Right renal pelvis (tissue), 4 donors: ENCODE measurements around the gene ANXA2R. TPM values are rescaled to one million over a fixed set of nuclear protein-coding genes. Genes with fewer than 3 reads are reported as not detected.
"Not testable (repeated sequence)": the region's sequence is repeated elsewhere in the genome, so short reads cannot be mapped to it uniquely, and the experiment has no call there.

Experiments used
- DNase-seq, 4 donors: peaks; one replicate each; pipeline ENCODE4 v3.0.0-alpha.2; 2013; ENCODE audit warnings: low read depth in 4 of 4, low spot score in 3 of 4, missing footprints in 1 of 4
- polyA plus RNA-seq, 4 donors: library from polyadenylated mRNA; unstranded; fragments of 120-200 nt; gene quantifications; one replicate each; pipeline ENCODE4 v1.2.1, GENCODE V29; 2013; ENCODE audit not compliant: insufficient read length in 4 of 4

ANXA2R gene
- polyA plus RNA-seq, 4 donors: 1.0 to 1.3 (median 1.3) TPM

DNA sequence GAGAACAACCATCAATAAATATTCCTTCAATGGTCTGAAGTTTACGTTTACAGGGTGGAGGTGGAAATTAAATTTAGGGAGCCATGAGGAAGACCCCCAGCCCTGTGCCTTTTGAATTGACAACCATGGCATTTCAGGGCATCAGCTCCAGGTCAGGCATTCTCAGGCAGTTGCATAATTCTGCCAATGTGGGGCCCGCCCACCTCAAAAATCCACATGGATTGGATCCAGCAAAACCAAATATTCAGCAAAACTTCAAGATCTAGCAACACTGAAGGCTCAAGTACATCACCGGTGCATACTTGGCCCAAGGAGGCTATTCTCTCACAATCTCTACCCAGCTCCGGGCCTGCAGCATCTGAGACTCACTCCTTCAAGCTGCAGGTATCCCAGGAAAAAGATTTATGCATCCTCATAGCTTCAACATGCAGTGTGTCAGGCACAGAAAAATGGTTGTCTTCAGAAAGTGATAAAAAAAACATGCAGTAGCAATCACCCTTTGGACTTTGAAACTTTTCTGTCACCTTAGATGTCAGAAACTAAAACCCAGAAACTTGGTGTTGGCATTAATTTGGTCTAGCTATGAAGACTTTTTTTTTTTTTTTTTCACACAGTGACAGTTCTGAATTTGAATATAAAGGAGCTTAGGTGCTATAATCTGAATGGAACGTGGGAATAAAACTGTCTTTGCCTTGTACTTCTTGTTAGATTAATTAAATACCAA, 21.4 kb upstream of the ANXA2R start:
- no peak for DNase-seq

DNA sequence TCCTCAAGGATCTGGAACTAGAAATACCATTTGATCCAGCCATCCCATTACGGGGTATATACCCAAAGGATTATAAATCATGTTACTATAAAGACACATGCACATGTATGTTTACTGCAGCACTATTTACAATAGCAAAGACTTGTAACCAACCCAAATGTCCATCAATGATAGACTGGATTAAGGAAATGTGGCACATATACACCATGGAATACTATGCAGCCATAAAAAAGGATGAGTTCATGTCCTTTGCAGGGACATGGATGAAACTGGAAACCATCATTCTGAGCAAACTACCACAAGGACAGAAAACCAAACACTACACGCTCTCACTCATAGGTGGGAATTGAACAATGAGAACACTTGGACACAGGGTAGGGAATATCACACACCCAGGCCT, 19.9 kb upstream of the ANXA2R start:
- DNase-seq: not testable (repeated sequence)

DNA sequence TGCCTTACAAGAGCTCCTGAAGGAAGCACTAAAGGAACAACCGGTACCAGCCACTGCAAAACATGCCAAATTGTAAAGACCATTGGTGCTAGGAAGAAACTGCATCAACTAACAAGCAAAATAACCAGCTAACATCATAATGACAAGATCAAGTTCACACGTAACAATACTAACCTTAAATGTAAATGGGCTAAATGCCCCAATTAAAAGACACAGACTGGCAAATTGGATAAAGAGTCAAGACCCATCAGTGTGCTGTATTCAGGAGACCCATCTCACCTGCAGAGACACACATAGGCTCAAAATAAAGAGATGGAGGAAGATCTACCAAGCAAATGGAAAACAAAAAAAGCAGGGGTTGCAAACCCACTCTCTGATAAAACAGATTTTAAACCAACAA, 15.0 kb upstream of the ANXA2R start:
- not testable (repeated sequence) for DNase-seq

DNA sequence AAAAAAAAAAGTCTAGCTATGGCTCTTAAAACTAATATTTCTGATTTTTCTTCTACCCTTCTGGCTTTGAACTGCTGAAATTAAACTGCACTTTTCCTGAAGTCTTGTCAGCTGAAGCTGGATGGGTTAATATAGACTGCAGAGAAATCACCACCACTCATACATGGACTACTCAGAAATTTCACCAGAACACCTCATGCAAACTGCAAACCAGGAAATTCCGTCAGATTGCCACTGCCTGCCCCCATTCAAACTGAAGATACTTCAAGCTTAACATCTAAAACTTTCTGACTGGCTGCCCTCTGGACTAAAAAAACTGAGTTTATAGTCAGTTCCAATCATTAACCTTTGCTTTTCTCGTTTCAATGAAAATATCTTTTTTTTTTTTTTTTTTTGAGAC, 11.6 kb upstream of the ANXA2R start:
- DNase-seq: no peak

DNA sequence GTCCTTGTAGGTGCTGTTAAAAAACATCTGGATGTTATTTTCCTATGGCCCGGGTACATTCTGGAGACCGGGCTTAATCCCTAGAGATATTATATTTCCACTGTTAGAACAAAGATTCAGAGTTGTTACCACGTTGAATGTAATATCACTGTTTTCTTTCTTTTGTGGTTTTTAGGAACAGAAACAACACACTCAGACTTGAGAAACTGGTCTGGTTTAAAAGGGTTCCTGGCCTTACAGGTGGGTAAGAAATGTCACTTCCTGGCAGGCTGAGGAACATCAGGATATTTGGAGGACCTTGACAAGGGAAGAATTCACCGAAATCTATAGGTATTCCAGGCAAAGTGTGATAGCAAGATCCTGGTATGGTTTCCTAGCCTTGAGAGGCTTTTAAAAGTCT, 10.3 kb upstream of the ANXA2R start:
- DNase-seq: no peak

DNA sequence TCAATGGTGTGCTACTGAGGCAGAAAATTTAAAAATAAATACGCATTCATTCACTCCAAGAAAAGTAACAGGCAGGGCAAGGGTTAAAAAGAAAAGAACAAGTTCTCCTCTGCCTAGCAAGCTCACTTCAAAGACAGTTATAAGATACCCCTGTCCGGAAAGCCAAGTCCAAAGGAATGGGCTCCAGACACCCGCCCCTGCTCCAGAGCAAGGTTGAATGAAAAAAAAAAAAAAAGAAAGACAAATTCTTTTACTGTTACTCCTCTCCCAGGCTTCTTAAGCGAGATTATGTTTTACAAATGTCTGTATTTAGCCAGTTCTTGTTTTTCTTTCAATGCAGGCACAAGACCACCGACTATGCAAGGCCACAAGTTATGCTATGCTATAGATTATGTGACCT, 9.1 kb upstream of the ANXA2R start:
- DNase-seq: no peak

DNA sequence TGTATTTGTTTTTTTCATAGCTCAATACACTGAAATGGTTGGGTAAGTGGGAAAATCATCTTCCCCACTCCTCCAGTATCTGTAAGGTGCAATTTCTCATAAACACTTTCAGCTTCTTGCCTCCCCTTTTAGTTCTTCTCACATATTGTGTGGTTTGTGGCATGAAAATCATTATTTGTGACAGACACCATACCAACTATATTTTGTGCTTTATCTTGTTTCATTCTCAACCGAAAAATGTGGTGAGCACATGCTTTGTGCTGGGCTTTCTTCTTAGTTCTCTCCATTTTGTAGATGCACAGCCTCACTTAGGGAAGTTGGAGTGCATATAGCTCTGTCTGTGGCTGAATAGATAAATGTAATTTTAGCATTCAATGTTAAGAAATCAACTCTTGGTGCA, 6.4 kb upstream of the ANXA2R start:
- no peak for DNase-seq

DNA sequence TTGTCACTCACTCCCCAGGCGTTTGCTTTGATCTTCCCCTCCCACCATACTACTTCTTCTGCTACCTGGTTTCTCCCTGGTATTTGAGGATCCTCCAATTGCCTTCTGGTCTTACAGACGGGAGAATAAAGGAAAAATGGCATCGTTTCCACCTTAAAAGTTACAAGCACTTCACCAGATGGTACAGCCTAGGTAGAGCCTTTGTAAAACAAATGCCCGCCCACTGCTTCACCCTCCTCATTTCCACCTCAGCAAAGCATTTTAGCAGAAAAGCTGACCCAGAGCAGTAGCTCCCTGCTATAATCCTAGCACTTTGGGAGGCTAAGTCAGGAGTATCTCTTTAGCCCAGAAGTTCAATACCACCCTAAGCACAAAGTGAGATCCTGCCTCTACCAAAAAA, 5.1 kb upstream of the ANXA2R start:
- no peak for DNase-seq

DNA sequence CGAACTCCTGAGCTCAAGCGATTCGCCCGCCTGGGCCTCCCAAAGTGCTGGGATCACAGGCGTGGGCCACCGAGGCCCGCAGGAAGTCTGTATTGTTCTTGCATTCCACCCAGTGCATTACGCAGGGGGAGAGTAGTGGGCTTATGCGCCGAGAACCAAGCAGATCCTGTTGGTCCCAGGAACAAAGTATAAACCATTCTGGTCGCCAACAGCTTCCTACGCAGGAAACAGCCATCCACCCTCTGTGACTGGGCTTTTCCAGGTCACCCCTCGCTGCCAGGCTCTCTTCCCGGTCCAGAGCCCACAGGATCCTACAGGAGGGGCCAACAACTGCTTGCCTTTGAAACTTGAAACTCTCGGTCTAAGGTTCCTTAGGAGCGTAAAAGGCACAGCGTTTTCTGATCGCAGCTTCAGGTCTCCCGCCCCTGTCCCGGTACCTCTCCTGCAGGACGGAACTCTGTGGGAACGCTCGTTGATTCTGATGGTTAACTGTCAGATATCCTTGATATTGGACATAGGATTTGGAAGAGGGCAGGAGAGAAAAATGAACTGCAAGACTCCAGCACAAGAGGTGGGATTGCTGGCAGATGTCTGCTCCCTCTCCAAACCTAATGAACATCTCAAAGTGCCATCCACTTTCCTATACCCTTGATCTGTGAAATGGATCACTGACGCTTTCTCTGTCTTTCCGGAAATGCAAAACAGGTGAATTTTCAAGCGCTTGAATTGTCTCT, 4.2 kb upstream of the ANXA2R start:
- no peak for DNase-seq

DNA sequence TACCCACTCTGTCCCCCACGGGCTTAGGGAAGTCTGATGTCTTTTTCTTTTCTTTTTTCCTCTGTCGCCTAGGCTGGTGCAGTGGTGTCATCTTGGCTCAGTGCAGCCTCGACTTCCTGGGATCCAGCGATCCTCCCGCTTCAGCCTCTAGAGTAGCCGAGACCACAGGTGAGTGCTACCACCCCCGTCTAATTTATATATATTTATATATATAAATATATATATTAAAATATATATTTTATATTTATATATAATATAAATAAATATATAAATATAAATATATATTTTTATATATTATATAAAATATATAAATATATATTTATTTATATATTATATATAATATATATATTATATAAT, 3.3 kb upstream of the ANXA2R start:
- no peak for DNase-seq

DNA sequence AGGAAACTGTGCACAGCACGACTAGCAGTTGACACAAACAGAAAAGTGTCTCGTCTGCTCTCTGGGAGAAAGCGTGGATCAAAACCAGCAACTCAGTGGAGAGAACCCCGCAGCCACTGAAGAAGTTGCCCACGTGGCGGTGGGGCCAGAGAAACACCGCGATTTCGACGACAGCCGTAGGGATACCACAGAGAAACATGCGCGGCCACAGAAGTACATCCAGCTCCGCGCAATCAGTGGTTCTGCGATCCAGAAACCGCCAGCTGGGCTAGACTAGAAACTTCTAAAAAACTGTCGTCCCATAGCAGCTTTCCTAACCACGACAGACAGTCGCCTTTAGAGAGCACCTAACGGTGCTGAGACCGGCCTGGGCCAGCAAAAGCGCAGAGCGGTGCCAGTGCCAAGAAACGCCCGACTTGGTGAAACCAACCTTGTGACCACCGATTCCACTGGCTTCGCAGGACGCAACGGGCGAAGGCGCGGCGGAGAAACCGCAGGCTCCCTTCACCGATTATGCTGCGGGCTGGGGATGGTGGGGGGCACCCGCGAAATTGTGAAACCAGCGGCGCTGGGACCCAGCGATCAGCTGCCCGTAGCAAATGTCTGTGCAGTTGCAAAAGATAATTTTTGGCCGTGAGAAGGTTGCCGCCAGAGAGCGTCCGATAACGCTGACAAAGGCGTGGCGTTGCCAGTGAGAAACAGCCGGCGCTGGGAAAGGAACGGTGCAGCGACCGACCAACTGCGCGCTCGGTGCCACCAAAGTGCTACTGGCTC, 2.7 kb upstream of the ANXA2R start:
- peak in 1 of 4 donors; percentile 41 for DNase-seq

DNA sequence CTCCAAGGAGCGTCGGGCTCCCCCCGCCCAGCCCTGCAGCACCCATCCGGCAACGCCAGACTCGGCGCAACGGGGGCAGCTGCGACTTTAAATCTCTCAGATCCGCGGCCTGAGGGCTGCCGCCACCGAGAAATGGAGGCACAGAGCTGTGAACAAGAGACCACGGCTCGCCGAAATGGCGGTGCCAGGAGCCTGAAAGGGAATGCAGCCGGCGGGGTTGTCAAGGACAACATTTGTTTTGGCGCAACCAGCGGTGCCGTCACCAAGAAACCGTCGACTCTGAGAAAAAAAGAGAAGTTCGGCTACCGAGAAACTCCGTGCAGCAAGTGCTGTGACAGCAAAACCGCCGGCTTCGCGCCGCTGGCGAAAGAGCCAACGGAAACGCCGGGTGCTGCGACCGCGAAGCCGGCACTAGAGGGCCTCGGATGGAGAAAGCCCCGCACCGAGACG, 2.1 kb upstream of the ANXA2R start:
- peak in 1 of 4 donors; percentile 65 for DNase-seq

DNA sequence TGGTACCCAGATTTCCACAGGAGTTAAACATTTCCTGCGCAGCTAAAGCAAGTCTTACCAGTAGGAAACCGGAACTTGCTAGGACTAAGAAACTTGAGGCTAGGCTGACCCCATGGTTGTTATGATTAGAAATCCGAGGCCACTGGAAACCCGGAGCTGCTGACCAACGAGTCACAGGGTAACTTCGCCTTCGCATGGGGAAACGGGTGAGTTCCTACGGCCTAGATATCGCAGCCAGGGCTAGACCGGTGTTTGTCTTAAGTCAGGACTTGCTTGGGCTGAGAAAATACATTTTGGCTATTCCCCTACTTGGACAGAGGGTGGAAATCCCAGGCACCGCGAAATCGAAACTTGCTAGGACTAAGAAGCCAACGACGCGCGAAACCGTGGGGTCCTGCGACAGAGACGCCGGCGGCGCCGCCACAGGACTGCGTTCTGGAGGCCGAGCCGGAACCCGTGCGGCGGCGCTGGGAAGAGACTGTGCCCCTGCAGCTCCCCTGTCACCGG, 1.6 kb upstream of the ANXA2R start:
- no peak for DNase-seq

DNA sequence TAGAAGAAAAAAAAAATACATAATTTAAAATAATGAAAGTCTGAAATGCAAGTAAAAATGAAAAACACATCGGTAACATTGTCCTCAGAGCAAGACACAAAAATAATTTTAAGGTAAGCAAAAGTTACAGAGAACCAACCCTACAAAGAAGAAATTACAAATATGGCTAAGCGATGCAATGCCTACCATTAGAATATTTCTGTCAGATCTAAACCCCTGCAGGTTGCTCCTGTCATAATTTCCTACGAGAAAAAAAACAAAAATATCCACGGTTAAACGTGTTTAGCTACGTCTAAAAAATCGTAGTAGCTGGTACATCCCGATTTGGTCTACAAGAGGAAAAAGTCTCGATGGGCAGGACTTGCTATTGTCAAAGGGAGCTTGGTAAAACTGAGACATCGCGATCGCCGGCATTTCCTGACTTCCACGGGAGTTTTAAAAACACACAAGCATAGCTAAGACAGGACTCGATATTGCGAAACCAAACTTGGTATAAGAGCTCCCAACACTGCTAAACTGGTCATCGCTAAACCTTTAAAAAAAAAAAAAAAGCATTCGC, 1.1 kb upstream of the ANXA2R start:
- no peak for DNase-seq

DNA sequence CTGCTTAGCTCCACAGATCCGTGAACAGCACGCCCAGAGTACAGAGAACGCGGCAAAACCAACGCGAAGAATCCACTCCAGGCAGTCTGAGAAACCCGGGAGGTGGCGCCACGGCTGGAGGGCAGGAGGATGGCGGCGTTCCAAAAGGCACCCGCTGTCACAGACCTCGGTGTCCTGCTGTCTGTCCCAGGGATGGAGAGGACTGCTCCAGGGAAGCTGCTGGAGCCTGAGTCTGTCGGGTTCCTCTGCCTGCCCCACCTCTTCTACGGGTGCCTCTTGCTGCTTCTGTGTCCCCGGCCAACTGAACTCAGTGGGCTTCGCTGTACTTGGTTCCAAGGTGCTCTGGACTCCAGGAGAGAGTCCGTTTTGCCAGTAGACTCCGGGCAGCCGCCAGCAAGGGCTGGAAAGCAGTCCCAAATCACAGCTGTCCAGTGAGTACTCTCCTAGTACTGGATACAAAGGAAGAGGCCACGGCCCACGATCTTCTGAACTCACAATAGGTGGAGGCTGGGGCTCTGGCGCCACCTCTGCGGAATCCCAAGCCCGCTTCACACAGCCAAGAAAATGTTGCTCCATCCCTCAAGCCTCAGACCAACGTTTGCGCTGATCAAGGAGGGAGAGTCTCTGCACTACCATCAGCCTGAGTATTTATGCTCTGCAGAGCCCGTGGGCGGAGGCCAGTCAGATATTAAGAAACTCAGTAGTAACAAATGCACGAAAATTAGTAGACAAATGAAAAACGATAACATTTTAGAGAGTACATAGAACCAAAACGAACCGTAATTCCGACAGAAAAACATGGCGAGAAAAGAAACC, 440 bp downstream of the ANXA2R start:
- DNase-seq: no peak

DNA sequence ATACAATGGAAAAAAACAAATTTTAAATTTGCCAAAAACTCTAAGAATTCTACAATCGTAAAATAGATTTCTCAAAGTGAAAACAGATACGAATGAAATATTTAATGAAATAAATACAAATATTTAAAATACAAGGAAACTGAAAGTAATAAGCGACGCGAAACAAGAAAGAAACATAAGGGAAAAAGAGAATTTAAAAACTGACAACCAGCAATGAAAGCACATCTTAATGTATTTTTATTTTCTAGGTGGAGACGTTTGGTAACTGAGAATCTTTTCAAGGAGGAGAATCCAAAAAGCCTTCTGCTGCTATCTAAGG, 1.0 kb downstream of the ANXA2R start:
- DNase-seq: no peak

DNA sequence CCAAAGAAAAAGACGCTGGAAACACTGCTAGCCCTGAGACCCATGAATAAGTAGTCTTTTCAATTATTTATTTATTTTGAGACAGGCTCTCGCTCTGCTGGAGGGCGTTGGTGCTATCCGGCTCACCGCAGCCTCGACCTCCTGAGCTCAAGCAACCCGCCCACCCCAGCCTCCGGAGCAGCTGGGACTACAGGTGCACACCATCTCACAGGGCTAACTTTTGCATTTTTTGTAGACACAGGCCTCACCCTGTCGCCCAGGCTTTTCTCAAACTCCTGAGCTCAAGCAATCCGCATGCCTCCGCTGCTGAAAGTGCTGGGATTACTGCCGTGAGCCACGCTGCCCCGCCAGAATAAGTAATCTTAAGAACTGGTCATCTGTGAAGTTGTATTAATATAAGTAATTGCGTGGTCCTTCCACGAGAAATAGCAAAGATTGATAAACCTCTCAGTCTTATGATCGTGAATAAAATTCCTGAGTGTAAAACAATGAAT, 1.6 kb downstream of the ANXA2R start:
- no peak for DNase-seq

DNA sequence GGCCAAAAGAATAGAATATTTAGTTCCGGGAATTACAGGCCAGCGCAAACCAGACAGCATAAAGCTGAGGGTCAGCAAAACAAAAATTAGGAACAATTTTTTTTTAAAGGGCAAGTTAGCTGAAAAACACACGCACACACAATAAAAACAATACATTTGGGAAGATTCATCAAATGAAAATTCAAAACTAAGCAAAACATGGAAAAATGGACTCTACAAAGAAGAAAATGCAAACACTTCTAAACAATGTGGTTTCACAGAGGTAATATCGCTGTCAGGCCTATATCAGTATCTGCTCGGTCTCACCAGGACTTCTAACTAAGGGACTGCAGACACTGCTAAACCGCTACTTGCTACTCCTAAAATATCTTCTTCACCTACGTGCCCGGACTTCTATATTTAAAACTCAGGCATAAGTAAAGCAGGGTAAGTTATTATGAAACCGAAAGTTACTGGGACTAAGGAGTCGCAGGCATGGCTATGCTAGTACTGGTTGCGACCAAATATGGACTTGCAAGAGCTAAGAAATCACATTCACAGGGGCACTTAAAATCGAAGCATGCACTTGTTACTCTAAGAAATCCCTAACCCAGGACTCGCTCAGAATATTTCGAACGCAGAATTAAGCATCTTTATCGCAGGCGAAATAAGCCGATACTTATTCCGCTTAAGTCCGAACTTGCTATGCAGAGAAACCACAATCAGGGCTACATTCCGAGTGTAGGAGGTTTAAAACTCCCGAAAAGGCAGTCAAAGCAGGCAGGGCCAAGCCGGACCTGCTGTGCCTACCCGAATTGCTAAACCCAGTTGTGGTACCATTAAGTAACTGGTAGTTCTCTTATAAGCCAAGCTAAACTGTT, 2.3 kb downstream of the ANXA2R start:
- no peak for DNase-seq
